Activated CD8-positive, alpha-beta memory T cell treated with anti-CD3 and anti-CD28 coated beads for 1 hour (primary cell): ENCODE results near the gene CD2BP2.
"Not testable (repeated sequence)": the region's sequence is repeated elsewhere in the genome, so short reads cannot be mapped to it uniquely, and the experiment has no call there.

Source experiments
- DNase-seq, 2 donors: peaks; one replicate each; pipeline ENCODE4 v3.0.0-alpha.2; 2020; ENCODE audit warnings: low read depth in 1 of 2; ENCODE audit errors: extremely low read depth in 1 of 2

The CD2BP2 gene

GRCh38 chr16:30355144-30355953 is at the start of gene CD2BP2:
CD2BP2 (minus strand) TSS chr16:30355308; CDS start chr16:30354681, 627 bp downstream.
- peak; percentile 64 to 79 for DNase-seq

GRCh38 chr16:30401768-30402425 is 46.8 kb upstream of the CD2BP2 start:
- no peak for DNase-seq

GRCh38 chr16:30399435-30400186 is 44.5 kb upstream of the CD2BP2 start:
- DNase-seq: no peak

GRCh38 chr16:30398661-30399434 is 43.7 kb upstream of the CD2BP2 start:
- no peak for DNase-seq

- no peak for DNase-seq
These were observed 42.9 kb upstream of the CD2BP2 start for GRCh38 chr16:30397776-30398660.

GRCh38 chr16:30397056-30397455 is 41.9 kb upstream of the CD2BP2 start:
- no peak for DNase-seq

GRCh38 chr16:30396627-30397026 is 41.5 kb upstream of the CD2BP2 start:
- not testable (repeated sequence) for DNase-seq

- DNase-seq: no peak
These were observed 41.0 kb upstream of the CD2BP2 start for GRCh38 chr16:30395992-30396585.

- peak in 1 of 2 donors; percentile 32 for DNase-seq
These were observed 40.3 kb upstream of the CD2BP2 start, which contains the start of gene ZNF48 for GRCh38 chr16:30395155-30395991. ZNF48 (plus strand) TSS chr16:30395420; CDS start chr16:30395795, 375 bp downstream.

GRCh38 chr16:30394592-30395154 is 39.6 kb upstream of the CD2BP2 start:
- DNase-seq: no peak

- DNase-seq: no peak
These were observed 28.4 kb upstream of the CD2BP2 start for GRCh38 chr16:30383521-30383920.

- DNase-seq: peak in 1 of 2 donors; percentile 66
These were observed 27.2 kb upstream of the CD2BP2 start, which contains the start of gene SEPTIN1 for GRCh38 chr16:30382111-30382881. SEPTIN1 (minus strand) TSS chr16:30382561; CDS start chr16:30382542, 19 bp downstream.

GRCh38 chr16:30381291-30382041 is 26.4 kb upstream of the CD2BP2 start:
- no peak for DNase-seq

- no peak for DNase-seq
These were observed 25.7 kb upstream of the CD2BP2 start for GRCh38 chr16:30380803-30381208.

GRCh38 chr16:30380072-30380802 is 25.1 kb upstream of the CD2BP2 start:
- DNase-seq: no peak
